Lower leg skin (tissue), 4 donors: ENCODE data around the gene NLN. TPM values are rescaled to one million over a fixed set of nuclear protein-coding genes. Genes with fewer than 3 reads are reported as not detected.

ENCODE experiments used
- DNase-seq, 2 donors: peaks; one replicate each; pipeline ENCODE4 v3.0.0-alpha.2; 2019; ENCODE audit warnings: low spot score in 2 of 2
- H3K4me3 ChIP-seq: fragments of 200-600 bp; sonication (generic); 2 replicates; pipeline ENCODE4 v1.5.1; 2017; ENCODE audit warnings: mild to moderate bottlenecking, low read depth; ENCODE audit not compliant: poor library complexity, severe bottlenecking
- CTCF ChIP-seq, 3 donors: fragments of 450-650 bp; IDR thresholded peaks; one replicate each; pipeline ENCODE4 v1.5.1; 2016; ENCODE audit warnings: antibody characterized with exemption in 3 of 3, mild to moderate bottlenecking in 3 of 3, moderate library complexity in 2 of 3
- POLR2A ChIP-seq, 2 donors: fragments of 450-650 bp; IDR thresholded peaks; one replicate each; pipeline ENCODE4 v1.6.1; 2016 to 2017; ENCODE audit warnings: antibody characterized with exemption in 2 of 2, mild to moderate bottlenecking in 1 of 2, moderate library complexity in 1 of 2
- WGBS, 2 donors: methylation state at CpG; one replicate each; pipeline ENCODE4 v1.1.5; 2018; 5-methylcytosine and 5-hydroxymethylcytosine counted together
- intact Hi-C: fragments of 100-400 bp; cut with DNase I; formaldehyde crosslinking; loops from one replicate; pipeline ENCODE4 v1.15.0; 2023; ENCODE audit warnings: low total_unique reads
- total RNA-seq, 4 donors: library from RNA; depleted of rRNA; stranded (reverse); fragments of >200 nt; gene quantifications; one replicate each; pipeline ENCODE4 v1.1.0, GENCODE V29; 2016

The NLN gene
- total RNA-seq, 4 donors from 2014 or later = 14.0 to 18.8 (median 16.4) TPM

- TF ChIP-seq CTCF (IDR thresholded peaks at IDR 0.05) (no peak), POLR2A (IDR thresholded peaks at IDR 0.05) (no peak)
- no peak for DNase-seq
- H3K4me3 ChIP-seq = no peak overlapping the region
- intact Hi-C loops = no loop called here
Measured at GRCh38 chr5:65876496-65876895, 154.5 kb downstream of the NLN start.

- DNase-seq = no peak
- no peak overlapping the region for H3K4me3 ChIP-seq
- TF ChIP-seq POLR2A (IDR thresholded peaks at IDR 0.05) (no peak), CTCF (IDR thresholded peaks at IDR 0.05) (no peak)
- intact Hi-C loops = no loop called here
- WGBS, 2 donors = 85 to 98% methylated on average over 4 of the region's 4 CpGs
Measured at GRCh38 chr5:65876970-65877369, 155.0 kb downstream of the NLN start.

Other genes starting within 250 kb of the NLN start
- 1 to 10 TPM in 1 of 4 donors, under 1 TPM in 3; 0.42 to 1.1 (median 0.82) TPM for gene ADAMTS6, start 240.3 kb upstream of the NLN start, total RNA-seq
- gene CENPK, start 159.0 kb upstream of the NLN start, total RNA-seq = 1 to 10 TPM in 3 of 4 donors, under 1 TPM in 1; 0.72 to 1.8 (median 1.3) TPM
- 10 to 100 TPM; 25.0 to 39.7 (median 29.2) TPM for gene PPWD1, start 158.9 kb upstream of the NLN start, total RNA-seq
- 10 to 100 TPM; 13.9 to 20.4 (median 14.8) TPM for gene TRIM23, start 97.9 kb upstream of the NLN start, total RNA-seq
- 1 to 10 TPM; 2.0 to 4.4 (median 2.6) TPM for gene SHLD3, start 97.2 kb upstream of the NLN start, total RNA-seq
- 10 to 100 TPM; 11.4 to 18.1 (median 14.2) TPM for gene TRAPPC13, start 97.2 kb upstream of the NLN start, total RNA-seq
- gene SGTB, start 96 bp upstream of the NLN start, total RNA-seq = 1 to 10 TPM; 5.8 to 6.4 (median 6.0) TPM
- gene ERBIN, start 204.4 kb downstream of the NLN start, total RNA-seq = 100 to 1,000 TPM in 1 of 4 donors, 10 to 100 TPM in 3; 78.2 to 104 (median 95.3) TPM